WTC11 (cell line): Measurements from ENCODE around the gene TBC1D22A. TPM values are rescaled to one million over a fixed set of nuclear protein-coding genes. Genes with fewer than 3 reads are reported as not detected.
"Not testable (repeated sequence)": the region's sequence is repeated elsewhere in the genome, so short reads cannot be mapped to it uniquely, and the experiment has no call there.

Experiments used
- ATAC-seq: fragments of 200-7000 bp; cut with Tn5 transposase; 2 replicates; pipeline ENCODE4 v1.10.0; 2021; ENCODE audit warnings: mild to moderate bottlenecking, moderate library complexity
- CTCF ChIA-PET: fragments of 300-600 bp; sonication (Branson Sonifier 250); formaldehyde crosslinking; loops from one replicate; lab custom pipeline; 2021; ENCODE audit warnings: antibody characterized with exemption; lab: Charles Lee
- POLR2A ChIA-PET: fragments of 350-600 bp; sonication (Branson Sonifier 250); formaldehyde crosslinking; loops from one replicate; lab custom pipeline; 2021; ENCODE audit warnings: antibody characterized with exemption; lab: Charles Lee
- DNase-seq: peaks from one replicate; pipeline ENCODE4 v3.0.0; 2021; ENCODE audit warnings: low spot score
- H3K27ac Mint-ChIP-seq: 2 replicates; pipeline ENCODE4 v1.8.0; 2021; ENCODE audit warnings: mixed read lengths
- H3K27me3 Mint-ChIP-seq: 2 replicates; pipeline ENCODE4 v1.8.0; 2021; ENCODE audit warnings: low read depth, mild to moderate bottlenecking, moderate library complexity, mixed read lengths
- H3K36me3 Mint-ChIP-seq: 2 replicates; pipeline ENCODE4 v1.8.0; 2021; ENCODE audit warnings: mixed read lengths
- H3K4me1 Mint-ChIP-seq: 2 replicates; pipeline ENCODE4 v1.8.0; 2022; ENCODE audit warnings: mixed read lengths
- H3K4me3 Mint-ChIP-seq: 2 replicates; pipeline ENCODE4 v1.8.0; 2021; ENCODE audit warnings: mild to moderate bottlenecking, moderate library complexity, mixed read lengths
- H3K9me3 Mint-ChIP-seq: 2 replicates; pipeline ENCODE4 v1.8.0; 2021; ENCODE audit warnings: mixed read lengths
- ETV6 ChIP-seq: sonication (generic); formaldehyde crosslinking; IDR thresholded peaks from 2 replicates; pipeline ENCODE4 v1.8.1; 2022; ENCODE audit warnings: mild to moderate bottlenecking, missing genetic modification reagents
- GABPB1 ChIP-seq: sonication (generic); formaldehyde crosslinking; IDR thresholded peaks from 2 replicates; pipeline ENCODE4 v1.8.1; 2023; ENCODE audit warnings: mild to moderate bottlenecking, missing genetic modification reagents
- GRHL2 ChIP-seq: fragments of 250-450 bp; sonication (Bioruptor Pico); IDR thresholded peaks from 2 replicates; pipeline ENCODE4 v1.8.0; 2022; ENCODE audit warnings: mild to moderate bottlenecking, moderate library complexity; ENCODE audit not compliant: insufficient replicate concordance, severe bottlenecking
- IRF2 ChIP-seq: sonication (generic); formaldehyde crosslinking; IDR thresholded peaks from 2 replicates; pipeline ENCODE4 v1.8.0; 2022; ENCODE audit warnings: low read depth, missing genetic modification reagents, borderline replicate concordance
- MYBL2 ChIP-seq: sonication (generic); formaldehyde crosslinking; IDR thresholded peaks from 2 replicates; pipeline ENCODE4 v1.8.1; 2023; ENCODE audit warnings: mild to moderate bottlenecking, moderate library complexity, missing genetic modification reagents
- NR2C2 ChIP-seq: sonication (generic); formaldehyde crosslinking; IDR thresholded peaks from 2 replicates; pipeline ENCODE4 v1.8.0; 2022; ENCODE audit warnings: mild to moderate bottlenecking, missing genetic modification reagents
- NR3C1 ChIP-seq: sonication (generic); formaldehyde crosslinking; conservative IDR thresholded peaks from 2 replicates; pipeline ENCODE4 v1.8.1; 2023; ENCODE audit warnings: low read depth, mild to moderate bottlenecking, missing genetic modification reagents
- PRRX2 ChIP-seq: fragments of 250-450 bp; sonication (Bioruptor Pico); IDR thresholded peaks from 2 replicates; pipeline ENCODE4 v1.8.0; 2021; ENCODE audit warnings: mild to moderate bottlenecking
- RORB ChIP-seq: fragments of 250-450 bp; sonication (Bioruptor Pico); IDR thresholded peaks from 2 replicates; pipeline ENCODE4 v1.9.0; 2021; ENCODE audit warnings: mild to moderate bottlenecking
- SMAD3 ChIP-seq: sonication (generic); formaldehyde crosslinking; IDR thresholded peaks from 2 replicates; pipeline ENCODE4 v1.8.0; 2022; ENCODE audit warnings: missing genetic modification reagents, mild to moderate bottlenecking, borderline replicate concordance
- TEAD4 ChIP-seq: sonication (generic); formaldehyde crosslinking; IDR thresholded peaks from 2 replicates; pipeline ENCODE4 v1.8.0; 2022; ENCODE audit warnings: mild to moderate bottlenecking, missing genetic modification reagents
- ZBTB43 ChIP-seq: sonication (generic); formaldehyde crosslinking; IDR thresholded peaks from 2 replicates; pipeline ENCODE4 v1.8.1; 2023; ENCODE audit warnings: mild to moderate bottlenecking, missing genetic modification reagents
- ZNF121 ChIP-seq: sonication (generic); formaldehyde crosslinking; IDR thresholded peaks from 2 replicates; pipeline ENCODE4 v1.8.0; 2023; ENCODE audit warnings: missing genetic modification reagents
- ZNF263 ChIP-seq: sonication (generic); formaldehyde crosslinking; IDR thresholded peaks from 2 replicates; pipeline ENCODE4 v1.8.1; 2022; ENCODE audit warnings: low read depth, mild to moderate bottlenecking, moderate library complexity, missing genetic modification reagents
- ZNF396 ChIP-seq: fragments of 250-450 bp; sonication (Bioruptor Pico); IDR thresholded peaks from 2 replicates; pipeline ENCODE4 v1.8.0; 2021; ENCODE audit warnings: mild to moderate bottlenecking, moderate library complexity, borderline replicate concordance
- ZNF512 ChIP-seq: sonication (generic); formaldehyde crosslinking; IDR thresholded peaks from 2 replicates; pipeline ENCODE4 v1.8.1; 2022; ENCODE audit warnings: missing genetic modification reagents, borderline replicate concordance
- total RNA-seq: library from RNA; stranded (reverse); gene quantifications from 3 replicates; pipeline ENCODE4 v1.2.3, GENCODE V29; 2021
- TF ChIP-seq, protein P1 (sequence below): sonication (generic); formaldehyde crosslinking; IDR thresholded peaks from 2 replicates; pipeline ENCODE4 v1.8.1; 2023; ENCODE audit warnings: mild to moderate bottlenecking, missing genetic modification reagents, moderate library complexity
- TF ChIP-seq, protein P2 (sequence below): sonication (generic); formaldehyde crosslinking; IDR thresholded peaks from 2 replicates; pipeline ENCODE4 v1.8.1; 2023; ENCODE audit warnings: mild to moderate bottlenecking, moderate library complexity, missing genetic modification reagents

Gene TBC1D22A
- total RNA-seq, 1 experiment from 2014 or later: 18.1 TPM

DNA sequence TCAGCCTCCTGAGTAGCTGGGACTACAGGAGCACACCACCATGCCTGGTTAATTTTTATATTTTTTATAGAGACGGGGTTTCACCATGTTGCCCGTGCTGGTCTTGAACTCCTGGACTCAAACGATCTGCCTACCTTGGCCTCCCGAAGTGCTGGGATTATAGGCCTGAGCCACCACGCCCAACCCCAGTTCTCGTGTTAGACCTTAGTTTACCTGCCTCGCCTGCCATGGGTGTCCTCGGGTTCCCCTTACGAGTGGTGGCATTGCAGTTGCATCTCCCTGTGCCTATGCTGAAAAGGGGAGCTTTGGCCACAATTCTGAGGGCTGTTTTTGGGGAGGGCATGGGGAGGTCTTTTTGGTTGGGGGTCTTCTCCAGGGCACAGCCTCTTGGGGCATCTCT, 18.8 kb downstream of the TBC1D22A start (continued):
- no peak for TF ChIP-seq ZNF512

DNA sequence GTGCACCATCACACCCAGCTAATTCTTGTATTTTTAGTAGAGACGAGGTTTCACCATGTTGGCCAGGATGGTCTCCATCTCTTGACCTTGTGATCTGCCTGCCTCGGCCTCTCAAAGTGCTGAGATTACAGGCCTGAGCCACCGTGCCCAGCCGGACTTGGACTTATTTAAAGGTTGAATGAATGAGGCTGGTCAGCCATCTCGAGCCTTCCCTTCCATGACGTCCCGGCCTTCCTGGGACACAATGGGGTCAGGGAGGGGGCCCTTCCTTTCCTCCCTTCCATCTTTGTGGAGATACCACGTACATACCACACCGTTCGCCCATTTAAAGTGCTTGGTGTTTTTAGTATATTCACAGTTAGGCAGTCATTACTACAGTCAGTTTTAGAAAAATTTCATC, 19.8 kb downstream of the TBC1D22A start:
- DNase-seq, H3K4me3 Mint-ChIP-seq, CTCF ChIA-PET, H3K27ac Mint-ChIP-seq, H3K9me3 Mint-ChIP-seq, H3K4me1 Mint-ChIP-seq, ATAC-seq, H3K36me3 Mint-ChIP-seq, POLR2A ChIA-PET, H3K27me3 Mint-ChIP-seq: not testable (repeated sequence)

DNA sequence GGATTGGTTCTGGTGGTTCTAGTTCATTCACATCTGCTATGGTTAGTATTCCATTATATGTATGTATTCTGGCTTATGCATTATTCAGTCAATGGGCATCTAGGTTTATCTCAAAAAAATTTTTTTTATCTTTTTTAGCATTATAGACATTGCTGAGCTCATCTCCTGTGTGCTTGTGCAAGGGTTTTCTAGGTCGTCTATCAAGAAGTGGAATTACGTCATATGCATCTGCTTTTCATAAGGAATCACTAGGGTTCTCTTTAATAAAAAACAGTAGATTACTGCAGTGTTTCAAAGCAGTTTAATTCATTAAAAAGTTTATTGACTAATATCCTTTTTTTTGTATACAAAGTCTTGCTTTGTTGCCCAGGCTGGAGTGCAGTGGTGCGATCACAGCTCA, 21.3 kb downstream of the TBC1D22A start:
- CTCF ChIA-PET: no interaction called here
- no peak for TF ChIP-seq NR2C2 (CRISPR knock-in tag)
- TF ChIP-seq RORB (CRISPR knock-in tag): no peak
- TF ChIP-seq, protein P1, sequence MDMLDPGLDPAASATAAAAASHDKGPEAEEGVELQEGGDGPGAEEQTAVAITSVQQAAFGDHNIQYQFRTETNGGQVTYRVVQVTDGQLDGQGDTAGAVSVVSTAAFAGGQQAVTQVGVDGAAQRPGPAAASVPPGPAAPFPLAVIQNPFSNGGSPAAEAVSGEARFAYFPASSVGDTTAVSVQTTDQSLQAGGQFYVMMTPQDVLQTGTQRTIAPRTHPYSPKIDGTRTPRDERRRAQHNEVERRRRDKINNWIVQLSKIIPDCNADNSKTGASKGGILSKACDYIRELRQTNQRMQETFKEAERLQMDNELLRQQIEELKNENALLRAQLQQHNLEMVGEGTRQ (CRISPR knock-in tag): no peak
- TF ChIP-seq ZNF396 (CRISPR knock-in tag): no peak
- TF ChIP-seq ZNF121 (CRISPR knock-in tag): no peak
- TF ChIP-seq ETV6 (CRISPR knock-in tag): no peak
- no peak for TF ChIP-seq IRF2
- no peak for TF ChIP-seq GRHL2
- TF ChIP-seq ZNF263 (CRISPR knock-in tag): no peak
- TF ChIP-seq TEAD4: no peak
- POLR2A ChIA-PET: no interaction called here
- Mint-ChIP-seq H3K9me3 (no peaks in the 10 kb centered on the region), H3K27ac (no peak overlapping the region), H3K27me3 (no peaks in the 10 kb centered on the region), H3K4me3 (no peak overlapping the region), H3K36me3 (no peaks in the 10 kb centered on the region), H3K4me1 (no peaks in the 10 kb centered on the region)
- no peak for ATAC-seq
- DNase-seq: no peak

DNA sequence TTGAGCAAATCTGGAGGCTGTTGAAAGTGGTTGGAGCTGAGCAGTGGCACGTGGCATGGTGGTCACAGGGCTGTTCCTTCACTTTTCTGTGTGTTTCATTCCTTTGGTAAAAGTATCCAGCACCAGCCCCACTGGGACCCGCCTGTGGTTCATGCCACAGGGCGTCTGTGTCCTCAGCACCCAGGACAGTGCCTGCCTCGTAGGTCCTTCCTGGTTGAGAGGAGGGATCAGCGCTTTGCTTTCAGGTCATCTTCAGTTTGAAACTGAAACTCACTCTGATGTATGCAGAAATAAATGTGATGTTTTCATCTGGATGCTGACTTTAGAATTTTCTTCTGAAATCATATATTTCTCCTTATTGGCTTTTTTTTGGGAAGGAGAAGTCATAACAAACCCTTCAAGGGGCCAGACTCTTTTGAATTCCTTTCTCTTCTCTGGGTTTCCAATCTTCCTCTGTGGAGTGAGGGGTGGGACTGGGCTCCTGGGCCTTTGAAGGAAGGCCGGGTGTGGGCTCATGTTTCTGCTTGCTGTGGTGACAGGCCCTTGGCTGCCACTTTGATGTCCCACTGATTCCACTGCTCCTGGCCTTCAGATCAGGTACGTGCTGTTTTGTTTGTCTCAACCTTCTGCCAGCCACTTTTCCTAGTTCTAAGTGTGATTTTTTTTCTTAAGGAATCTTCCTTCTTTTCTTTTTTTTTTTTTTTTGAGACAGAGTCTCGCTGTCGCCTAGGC, 26.2 kb downstream of the TBC1D22A start:
- peak overlapping the region; percentile 27; the same call in 1 of the 2 replicates for H3K27ac Mint-ChIP-seq

More for the DNA sequence above, 26.2 kb downstream of the TBC1D22A start:
- DNase-seq (peak; percentile 8), ATAC-seq (no peak)
- no peaks in the 10 kb centered on the region for H3K4me1 Mint-ChIP-seq
- POLR2A ChIA-PET: no interaction called here
- CTCF ChIA-PET: no interaction called here
- no peaks in the 10 kb centered on the region for H3K36me3 Mint-ChIP-seq
- no peak overlapping the region for H3K4me3 Mint-ChIP-seq
- H3K27me3 Mint-ChIP-seq: no peaks in the 10 kb centered on the region
- no peak for TF ChIP-seq GABPB1 (CRISPR knock-in tag)
- TF ChIP-seq ZBTB43 (CRISPR knock-in tag): no peak
- TF ChIP-seq NR3C1 (CRISPR knock-in tag): no peak
- no peak for TF ChIP-seq IRF2
- no peak for TF ChIP-seq PRRX2 (CRISPR knock-in tag)
- no peak for TF ChIP-seq SMAD3 (CRISPR knock-in tag)
- TF ChIP-seq MYBL2 (CRISPR knock-in tag): no peak
- TF ChIP-seq, protein P2, sequence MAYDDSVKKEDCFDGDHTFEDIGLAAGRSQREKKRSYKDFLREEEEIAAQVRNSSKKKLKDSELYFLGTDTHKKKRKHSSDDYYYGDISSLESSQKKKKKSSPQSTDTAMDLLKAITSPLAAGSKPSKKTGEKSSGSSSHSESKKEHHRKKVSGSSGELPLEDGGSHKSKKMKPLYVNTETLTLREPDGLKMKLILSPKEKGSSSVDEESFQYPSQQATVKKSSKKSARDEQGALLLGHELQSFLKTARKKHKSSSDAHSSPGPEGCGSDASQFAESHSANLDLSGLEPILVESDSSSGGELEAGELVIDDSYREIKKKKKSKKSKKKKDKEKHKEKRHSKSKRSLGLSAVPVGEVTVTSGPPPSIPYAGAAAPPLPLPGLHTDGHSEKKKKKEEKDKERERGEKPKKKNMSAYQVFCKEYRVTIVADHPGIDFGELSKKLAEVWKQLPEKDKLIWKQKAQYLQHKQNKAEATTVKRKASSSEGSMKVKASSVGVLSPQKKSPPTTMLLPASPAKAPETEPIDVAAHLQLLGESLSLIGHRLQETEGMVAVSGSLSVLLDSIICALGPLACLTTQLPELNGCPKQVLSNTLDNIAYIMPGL: no peak
- no peaks in the 10 kb centered on the region for H3K9me3 Mint-ChIP-seq
